Heart left ventricle (tissue), 13 donors: ENCODE results near the gene LACRT.

Experiments
- POLR2A ChIP-seq, 2 donors: fragments of 450-650 bp; IDR thresholded peaks; one replicate each; pipeline ENCODE4 v1.6.1; 2017; ENCODE audit warnings: antibody characterized with exemption in 2 of 2, mild to moderate bottlenecking in 2 of 2, moderate library complexity in 2 of 2
- TF ChIP-seq, protein P1 (sequence below), 12 donors: fragments of 200-600 bp; sonication (generic) in 4 of 12; IDR thresholded peaks; one replicate each; pipeline versions ENCODE4 v1.5.0 to v1.8.0; 2018 to 2022; ENCODE audit warnings: antibody characterized with exemption in 12 of 12, mild to moderate bottlenecking in 5 of 12
- donor health status: ischemic (EF 13 %, LVEDD 7.1; RV severe dilation, severe dysfunction).
- donor health status: DM: no; HTN: yes; CAD: no.
- donor health status: DM: no; HTN: no; CAD: no.
- donor health status: ischemic (EF 25% LVEDD 6.9; RV normal size, moderate dysfunction).
- donor health status: ischemic (EF 25% LVEDD 5.7; RV mildly dilated, moderate dysfunction).
- donor health status: ischemic (EF 35%, LVEDD 5.7; RV mildly dilated, moderate dysfunction).
- donor health status: nonischemic (EF 11% LVEDD 7.7; RV severe dilation, severe dysfunction).
- donor health status: DM: yes; HTN: yes; CAD: no.
- donor health status: PGD.
- donor health status: ischemic (EF 29% LVEDD 5.4; RV normal size, mild dysfunction).
- donor health status: nonischemic (EF 23%, LVEDD 6.1; RV moderate dilation, normal function).

DNA sequence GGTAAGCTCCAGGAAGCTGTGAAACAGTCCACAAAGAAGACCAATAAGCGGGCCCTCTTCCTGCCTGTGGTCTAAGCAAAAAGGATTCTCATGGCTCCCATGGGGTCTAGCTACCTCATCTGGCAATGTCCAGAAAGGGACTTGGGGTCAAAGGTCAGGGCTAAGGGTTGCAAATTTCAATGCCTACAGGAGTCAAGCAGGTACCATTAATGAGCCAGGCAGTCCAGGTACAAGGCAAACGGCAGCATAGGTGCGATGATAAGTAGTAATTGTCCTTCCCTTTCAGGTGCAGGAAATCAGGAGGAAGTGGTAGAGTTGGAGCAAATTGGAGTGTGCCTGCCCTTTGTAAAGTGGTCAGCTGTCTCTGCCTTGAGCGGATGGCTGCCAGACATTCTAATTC lies 6.4 kb upstream of the LACRT start:
- no peak for TF ChIP-seq POLR2A (IDR thresholded peaks at IDR 0.05)
- TF ChIP-seq, protein P1, sequence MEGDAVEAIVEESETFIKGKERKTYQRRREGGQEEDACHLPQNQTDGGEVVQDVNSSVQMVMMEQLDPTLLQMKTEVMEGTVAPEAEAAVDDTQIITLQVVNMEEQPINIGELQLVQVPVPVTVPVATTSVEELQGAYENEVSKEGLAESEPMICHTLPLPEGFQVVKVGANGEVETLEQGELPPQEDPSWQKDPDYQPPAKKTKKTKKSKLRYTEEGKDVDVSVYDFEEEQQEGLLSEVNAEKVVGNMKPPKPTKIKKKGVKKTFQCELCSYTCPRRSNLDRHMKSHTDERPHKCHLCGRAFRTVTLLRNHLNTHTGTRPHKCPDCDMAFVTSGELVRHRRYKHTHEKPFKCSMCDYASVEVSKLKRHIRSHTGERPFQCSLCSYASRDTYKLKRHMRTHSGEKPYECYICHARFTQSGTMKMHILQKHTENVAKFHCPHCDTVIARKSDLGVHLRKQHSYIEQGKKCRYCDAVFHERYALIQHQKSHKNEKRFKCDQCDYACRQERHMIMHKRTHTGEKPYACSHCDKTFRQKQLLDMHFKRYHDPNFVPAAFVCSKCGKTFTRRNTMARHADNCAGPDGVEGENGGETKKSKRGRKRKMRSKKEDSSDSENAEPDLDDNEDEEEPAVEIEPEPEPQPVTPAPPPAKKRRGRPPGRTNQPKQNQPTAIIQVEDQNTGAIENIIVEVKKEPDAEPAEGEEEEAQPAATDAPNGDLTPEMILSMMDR (IDR thresholded peaks at IDR 0.05): no peak
